G401.6 (cell line): Measurements from ENCODE around the gene MYT1.
"Not testable (repeated sequence)": the region's sequence is repeated elsewhere in the genome, so short reads cannot be mapped to it uniquely, and the experiment has no call there.

Experiments used
- FAIRE-seq: peaks from 2 replicates; lab custom pipeline; 2012; peaks lifted over from hg19 to GRCh38; lab: Jason Lieb, UNC

MYT1 gene

GRCh38 chr20:64277571-64278316, 113.5 kb downstream of the MYT1 start:
- no peak for FAIRE-seq

GRCh38 chr20:64278317-64278681, 114.0 kb downstream of the MYT1 start:
- FAIRE-seq: no peak

GRCh38 chr20:64279826-64280459, 115.7 kb downstream of the MYT1 start:
- no peak for FAIRE-seq

- no peak for FAIRE-seq
These were observed 116.2 kb downstream of the MYT1 start for GRCh38 chr20:64280460-64280843.

GRCh38 chr20:64283646-64284045, 119.4 kb downstream of the MYT1 start:
- FAIRE-seq: no peak

GRCh38 chr20:64285579-64286446, 121.6 kb downstream of the MYT1 start:
- not testable (repeated sequence) for FAIRE-seq

GRCh38 chr20:64286447-64287263, 122.4 kb downstream of the MYT1 start:
- FAIRE-seq: not testable (repeated sequence)

GRCh38 chr20:64287264-64287590, 123.0 kb downstream of the MYT1 start:
- FAIRE-seq: not testable (repeated sequence)
